HG02798 (cell line): ENCODE data around the gene FSIP1.

Source experiments
- ATAC-seq: cut with Tn5 transposase; IDR thresholded peaks from one replicate; pipeline ENCODE4 v1.9.1; 2021; ENCODE audit warnings: mild to moderate bottlenecking; ENCODE audit not compliant: unreplicated experiment, poor library complexity

Gene FSIP1

DNA sequence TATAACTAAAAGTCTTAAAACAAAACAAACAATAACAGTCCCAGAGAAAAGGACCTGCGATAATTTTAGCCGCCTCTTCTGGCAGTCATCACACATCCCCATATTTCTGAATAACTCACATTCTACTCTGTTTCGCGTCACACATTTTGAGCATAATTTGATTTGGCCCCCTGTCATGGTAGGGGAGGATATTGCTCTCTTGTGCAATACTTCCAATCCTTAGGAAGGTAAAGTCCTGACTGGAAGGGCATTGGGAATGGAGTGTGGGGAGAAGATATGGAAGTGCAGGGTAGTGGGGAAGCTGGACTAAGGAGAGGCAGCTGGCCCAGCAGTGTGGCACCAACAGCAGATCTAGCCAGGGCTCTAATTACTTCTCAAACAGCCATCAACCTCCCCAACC is 11.3 kb upstream of the FSIP1 start:
- no peak for ATAC-seq

- ATAC-seq = no peak
Observed at GRCh38 chr15:39792844-39793335, 10.2 kb upstream of the FSIP1 start.

DNA sequence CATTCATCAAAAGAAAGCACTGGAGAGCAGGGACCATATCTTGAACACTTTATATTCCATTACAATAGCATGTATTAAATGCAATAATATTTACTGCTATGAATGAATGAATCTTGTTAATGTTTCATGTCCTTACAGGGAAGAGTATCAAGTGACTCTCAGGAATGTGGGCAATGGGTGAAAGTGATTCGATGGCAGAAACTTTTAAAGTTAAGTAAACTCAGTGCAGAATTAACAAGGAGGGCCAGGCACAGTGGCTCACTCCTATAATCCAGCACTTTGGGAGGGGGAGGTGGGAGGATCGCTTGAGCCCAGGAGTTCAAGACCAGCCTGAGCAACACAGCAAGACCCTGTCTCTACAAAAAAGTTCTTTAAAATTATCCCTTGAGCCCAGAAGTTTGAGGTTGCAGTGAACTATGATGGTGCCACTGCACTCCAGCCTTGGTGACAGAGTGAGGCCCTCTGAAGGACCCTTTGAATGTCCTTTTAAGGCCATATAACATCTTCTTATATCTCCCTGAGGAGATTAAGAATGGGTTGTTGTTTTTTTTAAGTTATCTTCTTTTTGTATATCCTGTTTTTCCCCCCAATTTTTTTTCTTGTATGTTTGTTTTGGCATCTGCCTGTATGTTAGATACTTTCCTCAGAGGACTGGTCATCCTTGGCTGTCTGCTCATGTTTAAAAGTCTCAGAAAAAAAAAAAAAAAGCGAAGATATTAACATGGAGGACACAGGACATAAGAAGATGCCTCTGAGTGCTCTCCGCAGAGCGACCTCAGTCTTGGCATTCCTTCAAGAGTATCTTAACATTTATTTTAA is 9.6 kb upstream of the FSIP1 start:
- ATAC-seq = no peak

GRCh38 chr15:39789736-39790135 is 7.1 kb upstream of the FSIP1 start:
- ATAC-seq = no peak

DNA sequence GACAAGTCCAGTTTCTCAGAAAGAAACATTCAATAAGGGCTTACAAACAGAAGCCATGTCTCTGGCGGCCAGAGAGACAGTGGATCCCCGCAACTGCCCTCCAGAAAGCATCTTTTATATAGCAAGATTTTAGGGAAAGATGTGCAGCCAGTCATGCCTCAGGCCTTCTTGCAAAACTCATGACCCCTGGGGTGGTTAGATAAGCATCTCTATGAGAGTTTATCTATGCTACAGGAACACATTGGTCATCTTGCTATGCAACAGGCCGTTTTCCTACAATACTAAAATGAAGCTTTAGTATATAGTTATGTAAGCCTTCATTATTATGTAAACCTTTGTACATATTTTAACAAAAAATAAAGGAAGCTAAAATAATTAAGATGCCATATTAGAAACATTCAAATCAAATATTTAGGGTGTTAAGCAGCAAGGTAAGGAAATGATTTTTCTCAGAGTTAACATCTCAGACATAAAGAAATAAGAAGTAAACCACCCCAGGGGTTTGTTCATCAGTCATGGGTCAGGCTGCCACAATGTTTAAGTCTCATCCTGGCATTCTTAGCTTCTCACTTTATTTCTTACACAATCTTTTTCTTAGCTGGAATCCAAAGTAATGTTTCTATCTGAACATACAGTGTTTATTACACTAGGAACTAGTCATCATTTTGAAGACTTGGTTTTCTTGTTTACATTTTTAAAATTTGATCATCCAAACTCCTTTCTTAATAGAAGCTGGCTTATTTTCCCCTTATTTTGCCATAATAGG is 6.3 kb upstream of the FSIP1 start:
- no peak for ATAC-seq

GRCh38 chr15:39788108-39788507 is 5.5 kb upstream of the FSIP1 start:
- peak; percentile 56 for ATAC-seq

DNA sequence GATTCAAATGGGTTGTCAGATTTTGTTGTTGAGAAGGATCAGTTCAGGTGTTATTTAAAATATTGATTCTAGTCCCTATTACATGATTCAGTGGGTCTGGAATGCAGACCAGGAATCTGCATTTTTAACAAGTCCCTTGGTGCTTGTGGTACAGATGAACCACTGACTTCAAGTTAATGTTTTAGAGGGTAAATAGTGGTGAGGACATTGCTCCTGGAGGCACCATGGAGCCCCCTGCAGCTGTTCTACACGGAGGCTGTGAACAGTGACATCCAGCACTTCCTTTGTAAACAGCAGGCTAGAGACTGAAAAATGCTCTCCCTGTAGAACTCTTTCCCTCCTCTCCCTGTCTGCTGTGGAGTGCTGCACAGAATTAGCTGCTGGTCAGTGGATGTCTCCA is 4.8 kb upstream of the FSIP1 start:
- ATAC-seq = no peak

GRCh38 chr15:39786447-39787056 is 3.9 kb upstream of the FSIP1 start:
- ATAC-seq = no peak

DNA sequence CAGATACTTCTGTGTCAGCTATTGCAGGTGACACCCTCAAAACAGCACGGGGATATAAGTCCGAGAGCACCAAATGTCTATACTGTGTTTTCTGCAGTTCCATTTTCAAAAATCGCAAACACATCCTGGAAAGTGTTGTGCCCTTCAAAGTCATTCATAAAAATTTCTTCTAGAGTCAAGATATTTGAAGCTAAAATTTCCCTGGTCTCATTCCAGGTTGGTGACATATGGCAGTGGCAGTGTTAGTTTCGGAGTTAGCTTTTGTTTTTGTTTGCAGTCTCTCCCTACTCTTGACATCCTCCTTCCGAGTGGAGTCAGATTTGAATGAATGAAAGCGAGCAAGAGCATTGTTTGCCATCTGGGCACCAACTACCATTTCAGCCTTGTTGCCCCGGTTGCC is 3.2 kb upstream of the FSIP1 start:
- ATAC-seq = no peak

GRCh38 chr15:39785139-39785538 is 2.5 kb upstream of the FSIP1 start:
- ATAC-seq = no peak

- no peak for ATAC-seq
Observed at GRCh38 chr15:39784638-39785037, 2.0 kb upstream of the FSIP1 start.

GRCh38 chr15:39784125-39784524 is 1.5 kb upstream of the FSIP1 start:
- ATAC-seq = no peak

DNA sequence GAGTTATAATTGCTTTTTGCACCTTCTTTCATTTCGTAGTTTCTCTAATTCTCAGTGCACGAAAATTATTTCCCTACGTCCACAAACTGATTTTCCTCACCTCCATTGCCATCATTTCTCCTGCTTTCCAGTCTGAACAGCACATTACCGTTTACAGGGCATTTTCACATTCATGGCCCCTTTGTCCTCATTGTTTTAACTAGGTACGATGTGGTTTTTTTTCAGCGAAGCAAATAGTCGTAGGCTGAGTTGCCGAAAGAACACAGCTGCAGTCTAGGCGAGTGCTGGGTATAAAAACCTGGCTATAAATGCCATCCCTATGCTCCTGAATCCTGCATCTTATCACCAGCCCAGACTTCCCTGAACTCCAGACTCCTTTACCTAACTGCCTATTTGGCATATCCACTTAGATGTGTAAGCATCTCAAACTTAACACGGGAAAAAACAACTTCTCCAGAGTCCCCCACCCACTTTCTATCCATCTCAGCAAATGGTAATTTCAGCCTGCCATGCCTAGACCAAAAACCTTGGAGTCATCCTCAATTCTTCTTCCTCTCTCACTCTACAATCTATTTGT is 691 bp upstream of the FSIP1 start:
- ATAC-seq = no peak

- ATAC-seq = no peak
Observed at GRCh38 chr15:39781967-39782302, 706 bp downstream of the FSIP1 start.

GRCh38 chr15:39781147-39781966 is 1.3 kb downstream of the FSIP1 start:
- ATAC-seq = no peak

GRCh38 chr15:39778021-39778420 is 4.6 kb downstream of the FSIP1 start:
- ATAC-seq = no peak

- no peak for ATAC-seq
Observed at GRCh38 chr15:39777496-39777895, 5.1 kb downstream of the FSIP1 start.

- ATAC-seq = no peak
Observed at GRCh38 chr15:39776068-39776467, 6.6 kb downstream of the FSIP1 start.

DNA sequence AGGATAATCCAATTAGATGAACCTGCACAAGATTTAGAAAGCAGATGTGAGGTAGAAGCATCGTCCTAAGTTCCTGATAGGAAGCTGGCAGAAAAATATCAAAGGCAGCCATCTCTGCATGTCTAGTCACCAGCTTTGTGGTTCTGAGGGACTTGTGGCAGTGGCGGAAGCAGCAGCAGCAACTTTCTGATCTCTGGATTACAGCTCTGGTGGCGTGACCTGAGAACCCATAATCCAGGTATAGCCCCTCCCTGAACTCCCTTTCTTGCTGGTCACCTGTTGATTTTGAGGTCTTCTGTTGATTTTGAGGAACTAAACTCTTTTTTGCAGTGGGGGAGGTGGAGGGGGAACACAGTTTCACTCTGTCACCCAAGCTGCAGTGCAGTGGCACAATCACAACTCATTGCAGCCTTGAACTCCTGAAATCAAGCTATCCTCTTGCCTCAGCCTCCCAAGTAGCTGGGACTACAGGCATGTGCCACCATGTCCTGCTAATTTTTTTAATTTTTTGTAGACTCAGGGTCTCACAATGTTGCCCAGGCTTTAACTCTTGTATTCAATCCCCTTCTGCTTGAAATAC is 7.9 kb downstream of the FSIP1 start:
- no peak for ATAC-seq
